K562 (cell line): ENCODE results near the gene CARMIL1. TPM values are rescaled to one million over a fixed set of nuclear protein-coding genes. Genes with fewer than 3 reads are reported as not detected.

Source experiments
- ATAC-seq: fragments of 200-7000 bp; cut with Tn5 transposase; 3 replicates; pipeline ENCODE4 v1.9.1; 2020; ENCODE audit warnings: moderate library complexity
- BruUV-seq: library from RNA; stranded (reverse); fragments of 400-500 nt; replicated peaks from 2 replicates; lab custom pipeline; 2021; lab: Mats Ljungman, UMichigan
- CTCF ChIA-PET: fragments of 300-600 bp; formaldehyde crosslinking; extraction: SDS; loops from one replicate; lab custom pipeline; 2021; ENCODE audit warnings: low intra/inter-chr PET ratio; lab: Yijun Ruan, JAX
- POLR2A ChIA-PET: fragments of 300-600, 350-650 bp; sonication (Branson Sonifier 250); formaldehyde crosslinking; extraction: SDS; loops from one replicate; lab custom pipeline; 2021; ENCODE audit warnings: antibody characterized with exemption, inconsistent platforms; lab: Yijun Ruan, JAX
- DNase-seq, 4 experiments: peaks; one replicate each; pipeline versions ENCODE4 v3.0.0 to v3.0.0-alpha.2; 2011 to 2018; ENCODE audit warnings: low spot score in 3 of 4, mixed read lengths in 3 of 4; ENCODE audit errors: extremely low read depth in 1 of 4
- FAIRE-seq: peaks from 2 replicates; lab custom pipeline; 2011; peaks lifted over from hg19 to GRCh38; lab: Jason Lieb, UNC
- H2AFZ ChIP-seq: 2 replicates; pipeline ENCODE4 v1.6.0; 2011; ENCODE audit warnings: low read depth, low read length, control low read depth, inconsistent platforms
- H3K27ac ChIP-seq: fragments of 200-600 bp; 3 replicates; pipeline ENCODE4 v1.8.0; 2011; ENCODE audit warnings: low read depth, mild to moderate bottlenecking, control low read depth, inconsistent platforms, low read length, moderate library complexity, mixed read lengths; ENCODE audit errors: extremely low read depth
- H3K27me3 ChIP-seq, 2 experiments: fragments of 300-600 bp in 1 of 2; 2 replicates in 1 of 2; 3 replicates in 1 of 2; pipeline versions ENCODE4 v1.6.0 to v1.8.0; 2011; ENCODE audit warnings: inconsistent platforms in 2 of 2, low read length in 2 of 2, mild to moderate bottlenecking in 1 of 2, mixed read lengths in 1 of 2, moderate library complexity in 1 of 2; ENCODE audit not compliant: control insufficient read depth in 2 of 2, insufficient read depth in 2 of 2
- H3K36me3 ChIP-seq: fragments of 300-600 bp; 3 replicates; pipeline ENCODE4 v1.8.0; 2011; ENCODE audit warnings: mild to moderate bottlenecking, low read length, inconsistent platforms; ENCODE audit not compliant: control insufficient read depth, insufficient read depth
- H3K4me1 ChIP-seq, 2 experiments: fragments of 200-600 bp in 1 of 2; replicated peaks in 1 of 2; 2 replicates in 1 of 2; 3 replicates in 1 of 2; pipeline versions ENCODE4 v1.5.1 to v1.8.0; 2011; ENCODE audit warnings: inconsistent platforms in 2 of 2, low read length in 2 of 2, mild to moderate bottlenecking in 1 of 2, mixed read lengths in 1 of 2, moderate library complexity in 1 of 2; ENCODE audit not compliant: control insufficient read depth in 2 of 2, insufficient read depth in 2 of 2
- H3K4me2 ChIP-seq: 2 replicates; pipeline ENCODE4 v1.6.1; 2011; ENCODE audit warnings: low read length, control low read depth, inconsistent platforms, mixed read lengths; ENCODE audit not compliant: insufficient read depth
- H3K4me3 ChIP-seq: fragments of 200-600 bp; sonication (generic), shearing (Covaris generic); 2 replicates; pipeline ENCODE4 v1.5.1; 2016; ENCODE audit warnings: control low read depth, inconsistent platforms
- H3K79me2 ChIP-seq: fragments of 200-600 bp; 3 replicates; pipeline ENCODE4 v1.8.0; 2011; ENCODE audit warnings: low read length, inconsistent platforms; ENCODE audit not compliant: control insufficient read depth, insufficient read depth
- H3K9ac ChIP-seq, 2 experiments: 2 replicates each; pipeline versions ENCODE4 v1.6.0 to v1.6.1; 2011; ENCODE audit warnings: low read depth in 2 of 2, low read length in 2 of 2, control low read depth in 1 of 2, inconsistent platforms in 1 of 2, mild to moderate bottlenecking in 1 of 2, mixed read lengths in 1 of 2; ENCODE audit not compliant: insufficient read depth in 1 of 2
- H3K9me1 ChIP-seq: one replicate; pipeline ENCODE4 v1.6.0; 2011; ENCODE audit warnings: inconsistent platforms, mild to moderate bottlenecking, low read length, moderate library complexity; ENCODE audit not compliant: control insufficient read depth, insufficient read depth
- H3K9me3 ChIP-seq: replicated peaks from 2 replicates; pipeline ENCODE4 v1.5.1; 2011; ENCODE audit warnings: low read depth, low read length, inconsistent platforms; ENCODE audit not compliant: control insufficient read depth, insufficient read depth
- H4K20me1 ChIP-seq: replicated peaks from 2 replicates; pipeline ENCODE4 v1.6.1; 2011; ENCODE audit warnings: low read length, inconsistent platforms, mixed read lengths; ENCODE audit not compliant: control insufficient read depth, insufficient read depth
- BRF1 ChIP-seq: IDR thresholded peaks from 3 replicates; pipeline ENCODE4 v1.6.1; 2011; ENCODE audit warnings: borderline replicate concordance, mild to moderate bottlenecking; ENCODE audit not compliant: insufficient read length; ENCODE audit errors: extremely low read depth
- MYNN ChIP-seq, 2 experiments: sonication (generic); formaldehyde crosslinking in 1 of 2; IDR thresholded peaks; 2 replicates each; pipeline versions ENCODE4 v1.5.0 to v1.6.1; 2016 to 2020; ENCODE audit warnings: antibody characterized with exemption in 1 of 2, missing genetic modification reagents in 1 of 2
- ZNF217 ChIP-seq: sonication (generic); formaldehyde crosslinking; IDR thresholded peaks from 2 replicates; pipeline ENCODE4 v1.8.0; 2022; ENCODE audit warnings: mild to moderate bottlenecking, missing genetic modification reagents
- WGBS: fragments of 100-300 bp; shearing (Covaris generic); methylation state at CpG from one replicate; pipeline ENCODE4 v1.1.6; 2016; ENCODE audit warnings: low coverage, mixed read lengths; ENCODE audit not compliant: insufficient coverage; ENCODE audit errors: missing lambda C conversion rate; 5-methylcytosine and 5-hydroxymethylcytosine counted together
- in situ Hi-C: fragments of 300-500 bp; cut with MboI; formaldehyde crosslinking; loops from 4 replicates; pipeline ENCODE4 v1.15.0; 2018; ENCODE audit warnings: inconsistent platforms, mixed read lengths
- intact Hi-C: fragments of 100-400 bp; cut with micrococcal nuclease; formaldehyde crosslinking; loops from 2 replicates; pipeline ENCODE4 v1.14.2; 2022
- polyA plus RNA-seq, 8 experiments: library from polyadenylated mRNA; depleted of rRNA in 4 of 8; stranded (reverse) in 5 of 8; unstranded in 3 of 8; fragments of >200 nt; fragmentation: Nextera tagmentation in 2 of 8; fragmentation: Illumina TruSeq in 1 of 8; extraction: Ambion mirVana in 2 of 8; extraction: Trizol in 1 of 8; gene quantifications; 2 replicates each; pipeline versions ENCODE4 v1.2.1 to v1.2.3, GENCODE V29; 2011 to 2014; ENCODE audit warnings: inconsistent platforms in 1 of 8, missing spikeins in 1 of 8
- total RNA-seq, 7 experiments: library from RNA; depleted of rRNA in 6 of 7; stranded (reverse); fragments of >200 nt in 6 of 7; fragmentation: Illumina TruSeq in 2 of 7; extraction: Trizol in 2 of 7; gene quantifications; 2 replicates each; pipeline versions ENCODE4 v1.2.1 to v1.2.3, GENCODE V29; 2011 to 2021; ENCODE audit warnings: low replicate concordance in 1 of 7
- TF ChIP-seq, protein P1 (sequence below): fragments of 450-650 bp; IDR thresholded peaks from 2 replicates; pipeline ENCODE4 v1.6.1; 2018; ENCODE audit not compliant: partially characterized antibody
- TF ChIP-seq, protein P2 (sequence below): sonication (generic); formaldehyde crosslinking; IDR thresholded peaks from 2 replicates; pipeline ENCODE4 v1.8.0; 2022; ENCODE audit warnings: mild to moderate bottlenecking, missing genetic modification reagents
- TF ChIP-seq, protein P3 (sequence below), 2 experiments: fragments of 450-650 bp; formaldehyde crosslinking in 1 of 2; IDR thresholded peaks; 2 replicates each; pipeline versions ENCODE4 v1.4.0 to v1.6.1; 2014 to 2020; ENCODE audit warnings: mild to moderate bottlenecking in 2 of 2, borderline replicate concordance in 1 of 2, low read depth in 1 of 2

Gene CARMIL1
- total and polyA plus RNA-seq, 9 of the 15 experiments (the other 6 are each of a cell fraction or from before 2014, with no cell fraction given), result 0.04 to 0.32 (median 0.10) TPM; not detected in 1

DNA sequence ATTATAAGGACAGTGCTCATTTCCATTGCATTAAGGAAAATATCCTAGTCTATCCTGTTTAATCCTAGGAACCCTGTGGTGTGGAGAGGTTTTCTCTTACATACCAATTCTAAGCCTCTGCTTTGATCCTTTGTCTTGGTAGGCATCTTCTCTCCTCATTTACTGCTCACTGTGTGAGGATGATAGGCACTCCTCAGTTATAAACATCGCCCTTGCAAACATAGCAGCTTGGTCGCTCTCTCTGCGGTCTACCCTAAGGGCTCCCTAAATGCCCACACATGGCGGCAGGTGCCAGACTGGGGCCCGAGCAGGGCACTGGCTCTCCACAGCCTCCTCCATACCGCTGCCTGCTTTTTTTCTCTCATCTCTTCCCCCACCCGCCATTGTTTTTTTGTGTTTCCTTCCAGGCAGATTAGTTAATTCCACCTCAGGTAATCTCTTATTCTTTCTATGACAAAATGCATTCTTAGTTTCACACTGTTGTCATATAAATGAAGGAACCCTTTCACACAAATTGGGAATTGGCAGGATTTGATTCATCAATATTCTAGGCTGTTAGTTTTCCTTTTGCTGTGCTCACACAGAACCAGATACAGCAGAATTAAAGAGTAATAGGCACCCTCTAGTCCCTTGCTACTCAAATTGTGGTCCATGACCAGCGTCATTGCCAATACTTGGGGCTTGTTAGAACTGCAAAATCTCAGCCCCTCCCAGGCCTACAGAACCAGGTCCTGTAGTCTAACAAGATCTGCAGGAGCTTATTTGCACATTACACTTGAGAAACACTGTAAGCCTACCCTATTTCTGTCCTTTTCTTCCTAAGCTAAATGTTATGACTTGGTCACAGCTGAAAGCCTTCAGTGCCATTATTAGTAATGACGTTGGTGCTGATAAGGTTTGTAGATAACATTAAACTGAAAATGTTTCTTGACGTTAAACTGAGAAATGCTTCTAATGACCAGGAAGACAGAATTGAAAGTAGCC, 36.3 kb downstream of the CARMIL1 start:
- no peak overlapping the region for H3K4me2 ChIP-seq
- no peak for ATAC-seq
- H3K4me3 ChIP-seq, result no peak overlapping the region
- H3K4me1 ChIP-seq, result no peaks in the 10 kb centered on the region
- peaks cover 2 to 16% of the 10 kb centered on the region in 2 experiments; a peak in 4 of 5 replicates for H3K27me3 ChIP-seq
- no peak overlapping the region for H3K27ac ChIP-seq
- no peak overlapping the region for H3K9ac ChIP-seq
- no peak for DNase-seq
- BruUV-seq, result no TSS peak
- H3K9me1 ChIP-seq, result no peaks in the 10 kb centered on the region
- ChIA-PET CTCF (no interaction called here), POLR2A (no interaction called here)
- H4K20me1 ChIP-seq, result no peaks in the 10 kb centered on the region
- no peaks in the 10 kb centered on the region for H3K79me2 ChIP-seq
- WGBS, result 4% methylated on average over 10 of the region's 10 CpGs
- no peaks in the 10 kb centered on the region for H3K9me3 ChIP-seq
- in situ Hi-C loops (no loop called here), intact Hi-C loops (no loop called here)
- no peaks in the 10 kb centered on the region for H3K36me3 ChIP-seq
- H2AFZ ChIP-seq, result no peak overlapping the region
- no peak for FAIRE-seq
- TF ChIP-seq ZNF217 (CRISPR knock-in tag) (no peak), BRF1 (no peak), MYNN (IDR thresholded peaks at IDR 0.05) (no peak), MYNN (CRISPR knock-in tag; IDR thresholded peaks at IDR 0.05) (no peak)
- TF ChIP-seq, protein P1, sequence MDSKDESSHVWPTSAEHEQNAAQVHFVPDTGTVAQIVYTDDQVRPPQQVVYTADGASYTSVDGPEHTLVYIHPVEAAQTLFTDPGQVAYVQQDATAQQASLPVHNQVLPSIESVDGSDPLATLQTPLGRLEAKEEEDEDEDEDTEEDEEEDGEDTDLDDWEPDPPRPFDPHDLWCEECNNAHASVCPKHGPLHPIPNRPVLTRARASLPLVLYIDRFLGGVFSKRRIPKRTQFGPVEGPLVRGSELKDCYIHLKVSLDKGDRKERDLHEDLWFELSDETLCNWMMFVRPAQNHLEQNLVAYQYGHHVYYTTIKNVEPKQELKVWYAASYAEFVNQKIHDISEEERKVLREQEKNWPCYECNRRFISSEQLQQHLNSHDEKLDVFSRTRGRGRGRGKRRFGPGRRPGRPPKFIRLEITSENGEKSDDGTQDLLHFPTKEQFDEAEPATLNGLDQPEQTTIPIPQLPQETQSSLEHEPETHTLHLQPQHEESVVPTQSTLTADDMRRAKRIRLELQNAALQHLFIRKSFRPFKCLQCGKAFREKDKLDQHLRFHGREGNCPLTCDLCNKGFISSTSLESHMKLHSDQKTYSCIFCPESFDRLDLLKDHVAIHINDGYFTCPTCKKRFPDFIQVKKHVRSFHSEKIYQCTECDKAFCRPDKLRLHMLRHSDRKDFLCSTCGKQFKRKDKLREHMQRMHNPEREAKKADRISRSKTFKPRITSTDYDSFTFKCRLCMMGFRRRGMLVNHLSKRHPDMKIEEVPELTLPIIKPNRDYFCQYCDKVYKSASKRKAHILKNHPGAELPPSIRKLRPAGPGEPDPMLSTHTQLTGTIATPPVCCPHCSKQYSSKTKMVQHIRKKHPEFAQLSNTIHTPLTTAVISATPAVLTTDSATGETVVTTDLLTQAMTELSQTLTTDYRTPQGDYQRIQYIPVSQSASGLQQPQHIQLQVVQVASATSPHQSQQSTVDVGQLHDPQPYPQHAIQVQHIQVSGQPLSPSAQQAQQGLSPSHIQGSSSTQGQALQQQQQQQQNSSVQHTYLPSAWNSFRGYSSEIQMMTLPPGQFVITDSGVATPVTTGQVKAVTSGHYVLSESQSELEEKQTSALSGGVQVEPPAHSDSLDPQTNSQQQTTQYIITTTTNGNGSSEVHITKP, result no peak
- TF ChIP-seq, protein P2, sequence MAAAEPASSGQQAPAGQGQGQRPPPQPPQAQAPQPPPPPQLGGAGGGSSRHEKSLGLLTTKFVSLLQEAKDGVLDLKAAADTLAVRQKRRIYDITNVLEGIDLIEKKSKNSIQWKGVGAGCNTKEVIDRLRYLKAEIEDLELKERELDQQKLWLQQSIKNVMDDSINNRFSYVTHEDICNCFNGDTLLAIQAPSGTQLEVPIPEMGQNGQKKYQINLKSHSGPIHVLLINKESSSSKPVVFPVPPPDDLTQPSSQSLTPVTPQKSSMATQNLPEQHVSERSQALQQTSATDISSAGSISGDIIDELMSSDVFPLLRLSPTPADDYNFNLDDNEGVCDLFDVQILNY (CRISPR knock-in tag), result no peak
- TF ChIP-seq, protein P3, sequence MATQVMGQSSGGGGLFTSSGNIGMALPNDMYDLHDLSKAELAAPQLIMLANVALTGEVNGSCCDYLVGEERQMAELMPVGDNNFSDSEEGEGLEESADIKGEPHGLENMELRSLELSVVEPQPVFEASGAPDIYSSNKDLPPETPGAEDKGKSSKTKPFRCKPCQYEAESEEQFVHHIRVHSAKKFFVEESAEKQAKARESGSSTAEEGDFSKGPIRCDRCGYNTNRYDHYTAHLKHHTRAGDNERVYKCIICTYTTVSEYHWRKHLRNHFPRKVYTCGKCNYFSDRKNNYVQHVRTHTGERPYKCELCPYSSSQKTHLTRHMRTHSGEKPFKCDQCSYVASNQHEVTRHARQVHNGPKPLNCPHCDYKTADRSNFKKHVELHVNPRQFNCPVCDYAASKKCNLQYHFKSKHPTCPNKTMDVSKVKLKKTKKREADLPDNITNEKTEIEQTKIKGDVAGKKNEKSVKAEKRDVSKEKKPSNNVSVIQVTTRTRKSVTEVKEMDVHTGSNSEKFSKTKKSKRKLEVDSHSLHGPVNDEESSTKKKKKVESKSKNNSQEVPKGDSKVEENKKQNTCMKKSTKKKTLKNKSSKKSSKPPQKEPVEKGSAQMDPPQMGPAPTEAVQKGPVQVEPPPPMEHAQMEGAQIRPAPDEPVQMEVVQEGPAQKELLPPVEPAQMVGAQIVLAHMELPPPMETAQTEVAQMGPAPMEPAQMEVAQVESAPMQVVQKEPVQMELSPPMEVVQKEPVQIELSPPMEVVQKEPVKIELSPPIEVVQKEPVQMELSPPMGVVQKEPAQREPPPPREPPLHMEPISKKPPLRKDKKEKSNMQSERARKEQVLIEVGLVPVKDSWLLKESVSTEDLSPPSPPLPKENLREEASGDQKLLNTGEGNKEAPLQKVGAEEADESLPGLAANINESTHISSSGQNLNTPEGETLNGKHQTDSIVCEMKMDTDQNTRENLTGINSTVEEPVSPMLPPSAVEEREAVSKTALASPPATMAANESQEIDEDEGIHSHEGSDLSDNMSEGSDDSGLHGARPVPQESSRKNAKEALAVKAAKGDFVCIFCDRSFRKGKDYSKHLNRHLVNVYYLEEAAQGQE (IDR thresholded peaks at IDR 0.05; ENCODE audit: borderline replicate concordance), result no peak
- TF ChIP-seq, protein P3 (CRISPR knock-in tag; IDR thresholded peaks at IDR 0.05; ENCODE audit: low read depth), result no peak
